GM12873 (cell line): ENCODE measurements around the gene CACNA1B.

Experiments used
- TF ChIP-seq, protein P1 (sequence below): IDR thresholded peaks from 2 replicates; pipeline ENCODE4 v1.5.1; 2012; ENCODE audit warnings: low read depth, mild to moderate bottlenecking, moderate library complexity, low read length, control low read depth; ENCODE audit not compliant: insufficient read depth; ENCODE audit errors: missing control alignments

Gene CACNA1B

DNA sequence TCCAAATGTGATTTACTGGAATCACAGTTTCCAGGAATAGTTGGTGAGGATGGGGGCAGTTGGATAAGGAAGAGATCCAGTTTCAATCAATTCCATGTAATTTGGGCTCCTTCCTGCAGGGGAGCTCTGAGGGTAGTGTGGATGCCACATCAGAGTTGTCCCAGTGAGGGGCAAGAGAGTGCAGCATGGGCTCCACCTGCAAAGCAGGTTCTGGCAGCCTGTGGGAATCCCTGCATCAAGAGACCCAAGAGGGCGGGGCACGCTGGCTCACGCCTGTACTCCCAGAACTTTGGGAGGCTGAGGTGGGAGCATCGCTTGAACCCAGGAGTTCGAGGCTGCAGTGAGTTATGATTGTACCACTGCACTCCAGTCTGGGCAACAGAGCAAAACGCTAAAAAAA lies 188.5 kb downstream of the CACNA1B start:
- TF ChIP-seq, protein P1, sequence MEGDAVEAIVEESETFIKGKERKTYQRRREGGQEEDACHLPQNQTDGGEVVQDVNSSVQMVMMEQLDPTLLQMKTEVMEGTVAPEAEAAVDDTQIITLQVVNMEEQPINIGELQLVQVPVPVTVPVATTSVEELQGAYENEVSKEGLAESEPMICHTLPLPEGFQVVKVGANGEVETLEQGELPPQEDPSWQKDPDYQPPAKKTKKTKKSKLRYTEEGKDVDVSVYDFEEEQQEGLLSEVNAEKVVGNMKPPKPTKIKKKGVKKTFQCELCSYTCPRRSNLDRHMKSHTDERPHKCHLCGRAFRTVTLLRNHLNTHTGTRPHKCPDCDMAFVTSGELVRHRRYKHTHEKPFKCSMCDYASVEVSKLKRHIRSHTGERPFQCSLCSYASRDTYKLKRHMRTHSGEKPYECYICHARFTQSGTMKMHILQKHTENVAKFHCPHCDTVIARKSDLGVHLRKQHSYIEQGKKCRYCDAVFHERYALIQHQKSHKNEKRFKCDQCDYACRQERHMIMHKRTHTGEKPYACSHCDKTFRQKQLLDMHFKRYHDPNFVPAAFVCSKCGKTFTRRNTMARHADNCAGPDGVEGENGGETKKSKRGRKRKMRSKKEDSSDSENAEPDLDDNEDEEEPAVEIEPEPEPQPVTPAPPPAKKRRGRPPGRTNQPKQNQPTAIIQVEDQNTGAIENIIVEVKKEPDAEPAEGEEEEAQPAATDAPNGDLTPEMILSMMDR = peak; percentile 8

DNA sequence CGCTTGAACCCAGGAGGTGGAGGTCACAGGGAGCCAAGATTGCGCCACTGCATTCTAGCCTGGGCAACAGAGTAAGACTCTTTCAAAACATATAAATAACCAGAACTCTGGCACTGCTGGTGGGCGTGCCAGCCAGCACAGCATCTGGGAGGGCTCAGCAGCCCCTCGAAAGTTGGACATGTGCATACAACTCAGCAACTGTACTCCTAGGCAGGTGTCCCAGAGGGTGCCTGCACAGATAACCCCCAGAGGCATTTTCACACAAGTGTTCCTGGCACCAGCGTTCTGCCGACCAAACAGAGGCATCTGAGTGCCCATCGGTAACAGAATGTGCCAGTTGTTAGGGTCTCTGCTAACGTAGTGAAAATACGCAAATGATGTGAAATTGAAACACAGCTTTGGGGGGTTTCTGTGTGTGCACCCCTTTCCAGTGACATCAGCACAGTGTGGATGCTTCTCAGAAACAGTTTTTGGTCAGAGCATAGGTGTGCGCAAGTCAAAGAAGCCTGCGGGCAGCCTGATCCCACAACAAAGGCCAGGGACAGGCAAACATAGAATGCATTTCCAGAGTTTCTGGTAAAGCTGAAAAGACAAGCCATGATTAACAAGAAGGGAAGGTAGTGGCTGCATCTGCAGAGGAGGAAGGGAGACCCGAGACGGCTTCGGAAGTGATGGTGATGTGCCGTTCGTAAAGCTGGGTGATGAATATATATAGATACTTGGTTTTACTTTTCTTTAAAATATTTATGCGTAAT lies 190.2 kb downstream of the CACNA1B start:
- TF ChIP-seq, protein P1 = no peak

DNA sequence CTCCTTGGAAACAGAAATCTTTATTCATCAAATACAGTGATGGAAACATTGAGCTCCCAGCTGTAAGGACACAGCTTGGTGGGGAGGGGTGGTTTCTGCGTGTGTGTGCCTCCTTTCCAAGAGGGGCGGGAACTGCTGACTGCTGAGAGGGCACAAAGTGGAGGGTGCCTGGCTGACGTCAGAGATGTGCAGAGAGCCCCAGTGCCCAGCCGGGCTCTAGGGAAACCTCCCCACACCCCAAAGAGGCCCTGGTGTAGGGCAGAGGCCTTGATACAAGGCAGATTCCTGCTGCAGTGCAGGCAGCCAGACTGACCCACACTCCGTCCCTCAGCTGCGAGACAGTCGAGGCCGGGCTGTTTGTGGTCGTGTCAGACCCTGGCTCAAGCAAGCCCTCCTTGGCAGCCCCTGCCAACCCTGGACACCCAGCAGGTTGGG lies 191.0 kb downstream of the CACNA1B start:
- TF ChIP-seq, protein P1 = no peak

DNA sequence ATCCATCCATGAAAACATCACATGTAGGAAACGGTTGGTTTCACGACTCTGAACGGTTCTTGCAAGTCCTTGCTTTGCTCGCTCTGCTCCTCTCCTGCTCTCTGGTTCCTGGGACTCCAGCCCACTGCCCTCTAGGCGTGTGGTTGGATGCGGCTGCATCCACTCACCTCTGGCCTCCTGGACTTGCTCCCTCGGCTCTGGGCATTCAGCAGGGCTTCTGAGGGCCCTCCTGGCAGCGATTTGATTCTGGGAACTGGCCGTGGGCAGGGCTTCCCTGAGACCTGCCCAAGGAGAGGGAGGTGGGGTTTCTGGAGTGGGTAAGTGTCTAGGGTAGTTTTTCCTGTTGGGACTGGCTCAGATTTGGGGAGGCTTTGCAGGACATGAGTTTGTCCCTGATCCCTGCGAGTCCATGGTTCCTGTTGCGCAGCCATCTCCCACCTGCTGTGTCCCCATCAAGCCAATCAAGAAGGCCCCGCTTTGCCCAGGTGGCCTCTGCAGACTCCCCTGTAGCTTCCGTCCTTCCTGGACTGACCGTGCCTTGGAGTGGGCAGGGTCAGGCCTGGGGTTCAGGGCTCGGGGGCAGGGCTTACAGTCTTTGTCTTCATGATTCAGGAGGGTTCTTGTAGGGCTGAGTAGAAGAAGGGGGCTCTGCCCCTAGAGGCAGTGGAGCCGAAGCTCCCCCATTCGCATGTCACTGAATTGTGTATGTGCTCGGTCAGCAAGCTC lies 192.3 kb downstream of the CACNA1B start:
- TF ChIP-seq, protein P1 = no peak

DNA sequence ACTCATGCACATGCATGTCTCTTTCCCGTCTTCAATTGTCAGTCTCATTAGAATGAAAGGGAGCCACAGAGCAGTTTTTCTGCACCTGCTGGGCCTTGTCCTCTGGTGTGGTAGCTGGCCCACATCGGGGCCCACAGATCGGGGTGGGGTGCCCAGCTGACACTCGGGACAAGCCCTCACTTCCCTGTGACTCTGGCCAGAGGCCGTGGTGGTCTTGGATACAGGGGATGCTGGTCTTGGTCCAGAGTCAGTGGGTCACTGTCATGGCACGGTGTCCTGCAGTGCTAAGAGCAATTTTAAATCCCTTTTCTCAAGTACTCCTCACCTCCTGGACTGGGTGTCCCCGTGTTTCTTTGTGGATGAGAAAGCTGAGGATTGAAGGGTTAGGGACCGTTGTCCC lies 193.2 kb downstream of the CACNA1B start:
- TF ChIP-seq, protein P1 = no peak

DNA sequence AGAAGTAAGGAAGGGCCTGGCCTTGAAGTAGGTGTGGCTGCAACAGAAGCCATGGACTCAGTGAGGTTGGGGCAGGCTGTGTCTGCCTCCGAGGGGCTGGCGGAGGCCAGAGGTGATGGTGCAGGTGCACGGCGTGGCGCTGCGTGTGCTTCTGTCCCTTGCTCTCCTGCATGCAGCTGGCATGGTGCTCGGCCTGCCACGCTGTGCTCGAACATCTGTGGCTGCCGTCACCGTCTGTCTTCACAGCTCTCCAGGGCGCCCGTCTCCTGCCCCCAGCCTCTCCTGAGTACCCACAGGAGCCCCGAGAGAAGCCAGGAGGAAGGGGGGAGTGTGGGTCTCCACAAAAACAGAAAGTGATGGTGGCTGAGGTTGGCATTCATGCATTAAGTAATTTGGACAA lies 193.7 kb downstream of the CACNA1B start:
- TF ChIP-seq, protein P1 = no peak

DNA sequence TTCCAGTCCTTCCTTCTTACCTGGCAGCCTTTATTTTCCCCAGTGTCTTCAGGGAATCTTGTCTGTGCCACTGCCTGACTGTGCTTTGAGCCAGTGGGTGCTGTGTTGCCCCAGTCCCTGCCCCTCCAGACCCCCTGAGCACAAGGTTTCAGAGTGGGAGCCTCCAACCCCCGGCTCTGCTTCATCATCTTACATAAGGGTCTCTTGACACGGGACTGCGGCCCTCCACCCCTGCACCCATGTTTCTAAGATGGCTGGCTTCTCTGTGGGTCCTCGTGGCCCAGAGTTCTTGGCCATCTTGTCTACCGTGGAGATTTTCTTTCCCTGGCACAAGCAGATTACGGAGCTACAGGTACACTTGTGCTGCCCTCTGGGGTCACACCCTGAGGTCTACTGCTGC lies 194.1 kb downstream of the CACNA1B start:
- TF ChIP-seq, protein P1 = no peak
